Psoas muscle (tissue), 8 donors: Measurements from ENCODE around the gene ZMAT5. TPM values are rescaled to one million over a fixed set of nuclear protein-coding genes. Genes with fewer than 3 reads are reported as not detected.

Experiments used
- ATAC-seq, 4 donors: fragments of 200-7000 bp; cut with Tn5 transposase; one replicate each; pipeline ENCODE4 v1.9.1; 2020; ENCODE audit warnings: moderate library complexity in 3 of 4, mild to moderate bottlenecking in 2 of 4
- DNase-seq, 2 donors: peaks; one replicate each; pipeline ENCODE4 v3.0.0-alpha.2; 2020
- H3K27ac ChIP-seq: fragments of 200-600 bp; one replicate; pipeline ENCODE4 v1.8.0; 2022
- H3K27me3 ChIP-seq, 3 donors: fragments of 200-600 bp in 1 of 3; one replicate each; pipeline versions ENCODE4 v1.6.1 to v1.8.0; 2013 to 2022; ENCODE audit warnings: low read length in 2 of 3, mild to moderate bottlenecking in 2 of 3, moderate library complexity in 1 of 3; ENCODE audit not compliant: insufficient read depth in 3 of 3
- H3K36me3 ChIP-seq, 2 donors: fragments of 200-600 bp in 1 of 2; one replicate each; pipeline versions ENCODE4 v1.6.1 to v1.8.0; 2013 to 2022; ENCODE audit warnings: low read depth in 1 of 2, mild to moderate bottlenecking in 1 of 2, moderate library complexity in 1 of 2; ENCODE audit not compliant: insufficient read depth in 1 of 2
- H3K4me1 ChIP-seq: fragments of 200-600 bp; one replicate; pipeline ENCODE4 v1.8.0; 2022
- H3K4me3 ChIP-seq: fragments of 200-600 bp; one replicate; pipeline ENCODE4 v1.8.0; 2022; ENCODE audit warnings: mild to moderate bottlenecking
- H3K9me3 ChIP-seq: fragments of 200-600 bp; one replicate; pipeline ENCODE4 v1.8.0; 2022
- WGBS, 3 donors: extraction: QIAGEN DNeasy Blood & Tissue Kit; methylation state at CpG; one replicate each; pipeline versions ENCODE4 v1.1.6 to v1.1.7; 2013; 5-methylcytosine and 5-hydroxymethylcytosine counted together
- intact Hi-C, 2 donors: fragments of 100-400 bp; cut with DNase I; formaldehyde crosslinking; loops; one replicate each; pipeline versions ENCODE4 v1.11.0 to v1.14.2; 2022
- polyA plus RNA-seq, 3 donors: library from polyadenylated mRNA; stranded (reverse); fragments of 200-250 nt; gene quantifications; one replicate each; pipeline ENCODE4 v1.2.3, GENCODE V29; 2013
- total RNA-seq, 4 donors: library from RNA; stranded (reverse); fragmentation: NEBNext Ultra II Directional in 2 of 4; extraction: Animal tissue kit (Norgen Biotek cat#: 25700) in 2 of 4; gene quantifications; one replicate each; pipeline versions ENCODE4 v1.2.1 to v1.2.4, GENCODE V29; 2021 to 2023
- TF ChIP-seq, protein P1 (sequence below): fragments of 200-600 bp; IDR thresholded peaks from one replicate; pipeline ENCODE4 v1.8.0; 2022; ENCODE audit warnings: antibody characterized with exemption
- donor health status: healthy with polysubstance abuse.
- donor health status: DM: no; HTN: no; CAD: no; lungs with moderate emphysema.
- donor health status: Bipolar disorder and iron deficiency.
- donor health status: healthy.
- donor health status: DM: yes; HTN: yes; CAD: no.
- donor health status: DM: no; HTN: no; CAD: no.
- donor health status: DM: no; HTN: no; CAD: no.
- donor health status: DM: yes; HTN: yes; CAD: no.

The ZMAT5 gene
- total and polyA plus RNA-seq, 7 donors = 12.1 to 46.1 (median 27.6) TPM

GRCh38 chr22:29748248-29748893, 18.4 kb downstream of the ZMAT5 start:
- no peak for DNase-seq
- no peaks in the 10 kb centered on the region for H3K27me3 ChIP-seq
- TF ChIP-seq, protein P1, sequence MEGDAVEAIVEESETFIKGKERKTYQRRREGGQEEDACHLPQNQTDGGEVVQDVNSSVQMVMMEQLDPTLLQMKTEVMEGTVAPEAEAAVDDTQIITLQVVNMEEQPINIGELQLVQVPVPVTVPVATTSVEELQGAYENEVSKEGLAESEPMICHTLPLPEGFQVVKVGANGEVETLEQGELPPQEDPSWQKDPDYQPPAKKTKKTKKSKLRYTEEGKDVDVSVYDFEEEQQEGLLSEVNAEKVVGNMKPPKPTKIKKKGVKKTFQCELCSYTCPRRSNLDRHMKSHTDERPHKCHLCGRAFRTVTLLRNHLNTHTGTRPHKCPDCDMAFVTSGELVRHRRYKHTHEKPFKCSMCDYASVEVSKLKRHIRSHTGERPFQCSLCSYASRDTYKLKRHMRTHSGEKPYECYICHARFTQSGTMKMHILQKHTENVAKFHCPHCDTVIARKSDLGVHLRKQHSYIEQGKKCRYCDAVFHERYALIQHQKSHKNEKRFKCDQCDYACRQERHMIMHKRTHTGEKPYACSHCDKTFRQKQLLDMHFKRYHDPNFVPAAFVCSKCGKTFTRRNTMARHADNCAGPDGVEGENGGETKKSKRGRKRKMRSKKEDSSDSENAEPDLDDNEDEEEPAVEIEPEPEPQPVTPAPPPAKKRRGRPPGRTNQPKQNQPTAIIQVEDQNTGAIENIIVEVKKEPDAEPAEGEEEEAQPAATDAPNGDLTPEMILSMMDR = no peak
- intact Hi-C loops = no loop called here
- H3K9me3 ChIP-seq = no peaks in the 10 kb centered on the region
- WGBS, 3 donors = 88 to 94% (median 91%) methylated on average over 9 of the region's 9 CpGs
- peaks cover 0 to 49% of the 10 kb centered on the region in 2 donors for H3K36me3 ChIP-seq
- H3K4me1 ChIP-seq = peaks cover 12% of the 10 kb centered on the region
- H3K4me3 ChIP-seq = no peak overlapping the region
- no peak overlapping the region for H3K27ac ChIP-seq
- no peak for ATAC-seq

- TF ChIP-seq, protein P1 = no peak
- no peaks in the 10 kb centered on the region for H3K27me3 ChIP-seq
- H3K4me3 ChIP-seq = no peak overlapping the region
- ATAC-seq = no peak
- no peak overlapping the region for H3K27ac ChIP-seq
- peaks cover 11% of the 10 kb centered on the region for H3K4me1 ChIP-seq
- no peaks in the 10 kb centered on the region for H3K9me3 ChIP-seq
- DNase-seq = no peak
- WGBS, 3 donors = 94 to 96% (median 96%) methylated on average over 7 of the region's 7 CpGs
- intact Hi-C loops = no loop called here
- H3K36me3 ChIP-seq = peaks cover 0 to 49% of the 10 kb centered on the region in 2 donors
Measured at GRCh38 chr22:29747832-29748231, 19.0 kb downstream of the ZMAT5 start.

DNA sequence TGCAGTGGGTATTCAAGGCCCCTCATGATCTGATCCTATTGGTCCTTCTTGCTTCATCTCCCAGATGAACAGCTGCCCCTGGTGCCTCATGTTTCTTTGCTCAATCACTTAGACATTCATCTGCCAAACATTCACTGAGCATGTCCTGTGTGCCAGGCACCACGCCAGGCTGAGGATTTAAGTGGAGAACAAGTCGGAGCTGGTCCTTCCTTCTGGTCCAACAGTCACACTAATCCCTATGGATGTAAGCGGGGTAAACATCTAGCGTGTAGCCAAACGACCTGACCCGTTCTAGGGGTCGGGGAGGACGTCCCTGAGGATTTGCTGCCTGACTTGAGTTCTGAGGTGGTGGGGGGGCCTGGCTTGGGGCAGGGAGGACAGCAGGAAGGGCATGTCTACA, 21.9 kb downstream of the ZMAT5 start:
- peak; percentile 84 to 94 for DNase-seq
- Histone ChIP-seq H3K4me1 (peaks cover 11% of the 10 kb centered on the region), H3K36me3 (peaks cover 0 to 71% of the 10 kb centered on the region in 2 donors), H3K9me3 (no peaks in the 10 kb centered on the region), H3K27me3 (no peaks in the 10 kb centered on the region), H3K27ac (peak overlapping the region; percentile 76), H3K4me3 (no peak overlapping the region)
- TF ChIP-seq, protein P1 = no peak
- peak; percentile 91 to 97 (median 96) for ATAC-seq
- 18 to 22% (median 19%) methylated on average over 8 of the region's 8 CpGs for WGBS, 3 donors
- intact Hi-C loops = no loop called here

- WGBS, 3 donors = 80 to 84% (median 83%) methylated on average over 13 of the region's 13 CpGs
- DNase-seq = no peak
- H3K36me3 ChIP-seq = peaks cover 0 to 63% of the 10 kb centered on the region in 2 donors
Measured at GRCh38 chr22:29742326-29742725, 24.5 kb downstream of the ZMAT5 start.

More at GRCh38 chr22:29742326-29742725, 24.5 kb downstream of the ZMAT5 start:
- H3K9me3 ChIP-seq = no peaks in the 10 kb centered on the region
- TF ChIP-seq, protein P1 = no peak
- no peak overlapping the region for H3K4me3 ChIP-seq
- intact Hi-C loops = no loop called here
- ATAC-seq = no peak
- no peak overlapping the region for H3K27ac ChIP-seq
- H3K4me1 ChIP-seq = peaks cover 11% of the 10 kb centered on the region
- H3K27me3 ChIP-seq = no peaks in the 10 kb centered on the region
